GM23248 (cell line): ENCODE results near the gene SLC6A2.

Source experiments
- EZH2 ChIP-seq: fragments of 200-600 bp; sonication (generic); IDR thresholded peaks from 2 replicates; pipeline ENCODE4 v1.6.1; 2018; ENCODE audit warnings: antibody characterized with exemption, mild to moderate bottlenecking; ENCODE audit not compliant: insufficient read depth, poor library complexity, severe bottlenecking
- EZH2phosphoT487 ChIP-seq: fragments of 200-600 bp; sonication (generic); IDR thresholded peaks from 2 replicates; pipeline ENCODE4 v1.6.1; 2018; ENCODE audit warnings: antibody characterized with exemption, moderate library complexity, mild to moderate bottlenecking, low read depth; ENCODE audit not compliant: insufficient read depth

DNA sequence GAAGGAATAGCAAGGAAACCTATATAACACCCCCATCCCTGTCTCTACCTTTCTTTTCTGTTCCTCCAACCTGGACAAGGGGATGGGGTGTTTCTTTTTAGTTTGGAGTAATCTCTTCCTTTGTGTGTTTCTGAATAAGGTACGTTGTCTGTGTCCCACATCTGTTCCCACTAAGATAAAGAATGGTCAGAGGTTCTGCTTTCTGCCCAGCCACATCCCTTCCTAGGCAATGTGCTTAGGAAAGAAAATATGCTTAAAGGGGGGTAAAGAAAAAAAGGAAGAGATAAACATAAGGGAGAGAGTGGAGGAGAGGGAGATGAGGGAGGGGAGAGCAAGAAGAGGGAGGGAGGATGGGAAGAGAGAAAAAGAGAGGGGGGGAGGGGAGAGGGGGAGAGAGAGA lies 35.1 kb downstream of the SLC6A2 start:
- no peak for TF ChIP-seq EZH2phosphoT487
- TF ChIP-seq EZH2, result no peak
